Calu3 (cell line): Measurements from ENCODE around the gene PDIA4. TPM values are rescaled to one million over a fixed set of nuclear protein-coding genes. Genes with fewer than 3 reads are reported as not detected.

Source experiments
- BruUV-seq: library from RNA; stranded (reverse); fragments of 400-500 nt; replicated peaks from 2 replicates; lab custom pipeline; 2021; lab: Mats Ljungman, UMichigan
- CTCF ChIA-PET: fragments of 300-600 bp; sonication (Branson Sonifier 250); formaldehyde crosslinking; loops from one replicate; lab custom pipeline; 2022; ENCODE audit warnings: antibody characterized with exemption; lab: Charles Lee
- DNase-seq: peaks from one replicate; pipeline ENCODE4 v3.0.0; 2022
- H3K27ac Mint-ChIP-seq: one replicate; pipeline ENCODE4 v1.8.0; 2022; ENCODE audit warnings: mixed read lengths; ENCODE audit not compliant: unreplicated experiment
- H3K27me3 Mint-ChIP-seq: one replicate; pipeline ENCODE4 v1.8.0; 2022; ENCODE audit warnings: mixed read lengths; ENCODE audit not compliant: unreplicated experiment
- H3K36me3 Mint-ChIP-seq: one replicate; pipeline ENCODE4 v1.8.0; 2022; ENCODE audit warnings: mild to moderate bottlenecking, moderate library complexity, mixed read lengths; ENCODE audit not compliant: insufficient read depth, unreplicated experiment
- H3K4me1 Mint-ChIP-seq: one replicate; pipeline ENCODE4 v1.8.0; 2022; ENCODE audit warnings: mild to moderate bottlenecking, low read depth, mixed read lengths; ENCODE audit not compliant: unreplicated experiment
- H3K4me3 Mint-ChIP-seq: one replicate; pipeline ENCODE4 v1.8.0; 2022; ENCODE audit warnings: mild to moderate bottlenecking, low read depth, moderate library complexity, mixed read lengths; ENCODE audit not compliant: unreplicated experiment
- H3K9me3 Mint-ChIP-seq: one replicate; pipeline ENCODE4 v1.8.0; 2022; ENCODE audit warnings: low read depth, mixed read lengths; ENCODE audit not compliant: unreplicated experiment
- intact Hi-C: fragments of 100-400 bp; cut with micrococcal nuclease; formaldehyde crosslinking; loops from one replicate; pipeline ENCODE4 v1.10.0; 2022; ENCODE audit not compliant: unreplicated experiment
- total RNA-seq: library from RNA; stranded (reverse); gene quantifications from 2 replicates; pipeline ENCODE4 v1.2.3, GENCODE V29; 2022
- TF ChIP-seq, protein P1 (sequence below): fragments of 200-600 bp; IDR thresholded peaks from one replicate; pipeline ENCODE4 v1.8.0; 2022; ENCODE audit warnings: antibody characterized with exemption; ENCODE audit not compliant: unreplicated experiment

PDIA4 gene
- total RNA-seq, 1 experiment from 2014 or later, result 351 TPM

DNA sequence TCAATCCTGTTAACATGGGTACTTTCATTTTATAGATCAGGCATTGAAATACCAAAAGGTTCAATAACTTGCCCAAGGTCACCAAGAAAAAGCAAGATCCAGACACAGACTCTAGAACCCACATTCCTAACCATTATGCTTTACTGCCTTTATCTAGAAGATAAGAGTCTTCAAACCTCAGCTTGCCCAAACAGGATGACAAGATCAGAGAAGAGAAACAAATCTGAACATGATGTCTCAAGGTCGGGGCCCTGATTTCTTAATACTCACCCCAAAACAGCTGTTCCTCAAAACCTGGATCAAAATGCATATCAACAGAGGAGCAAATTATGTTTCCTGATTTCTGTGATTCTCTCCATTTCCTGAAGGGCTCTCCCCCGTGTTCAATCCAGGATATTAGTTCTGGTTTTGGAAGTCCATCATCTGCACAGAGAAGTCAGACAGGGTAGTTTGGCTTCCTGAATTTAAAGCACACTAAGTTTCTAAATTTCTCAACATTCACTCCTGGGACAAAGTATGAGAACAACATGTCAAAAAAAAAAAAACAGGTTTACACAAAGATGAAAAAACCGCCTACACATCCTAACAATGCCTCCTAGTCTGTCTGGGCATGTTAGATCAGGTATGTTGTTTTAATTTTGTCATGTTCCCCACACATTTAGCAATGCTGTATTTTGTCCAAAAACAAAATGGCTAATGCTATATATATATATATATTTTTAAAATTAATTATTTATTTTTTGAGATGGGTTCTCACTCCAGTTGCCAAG is 46.0 kb upstream of the PDIA4 start:
- BruUV-seq, result no TSS peak
- intact Hi-C loops, result no loop called here
- TF ChIP-seq, protein P1, sequence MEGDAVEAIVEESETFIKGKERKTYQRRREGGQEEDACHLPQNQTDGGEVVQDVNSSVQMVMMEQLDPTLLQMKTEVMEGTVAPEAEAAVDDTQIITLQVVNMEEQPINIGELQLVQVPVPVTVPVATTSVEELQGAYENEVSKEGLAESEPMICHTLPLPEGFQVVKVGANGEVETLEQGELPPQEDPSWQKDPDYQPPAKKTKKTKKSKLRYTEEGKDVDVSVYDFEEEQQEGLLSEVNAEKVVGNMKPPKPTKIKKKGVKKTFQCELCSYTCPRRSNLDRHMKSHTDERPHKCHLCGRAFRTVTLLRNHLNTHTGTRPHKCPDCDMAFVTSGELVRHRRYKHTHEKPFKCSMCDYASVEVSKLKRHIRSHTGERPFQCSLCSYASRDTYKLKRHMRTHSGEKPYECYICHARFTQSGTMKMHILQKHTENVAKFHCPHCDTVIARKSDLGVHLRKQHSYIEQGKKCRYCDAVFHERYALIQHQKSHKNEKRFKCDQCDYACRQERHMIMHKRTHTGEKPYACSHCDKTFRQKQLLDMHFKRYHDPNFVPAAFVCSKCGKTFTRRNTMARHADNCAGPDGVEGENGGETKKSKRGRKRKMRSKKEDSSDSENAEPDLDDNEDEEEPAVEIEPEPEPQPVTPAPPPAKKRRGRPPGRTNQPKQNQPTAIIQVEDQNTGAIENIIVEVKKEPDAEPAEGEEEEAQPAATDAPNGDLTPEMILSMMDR, result no peak
- DNase-seq, result no peak
- H3K27me3 Mint-ChIP-seq, result no peaks in the 10 kb centered on the region
- H3K36me3 Mint-ChIP-seq, result peaks cover 18% of the 10 kb centered on the region
- H3K4me1 Mint-ChIP-seq, result no peaks in the 10 kb centered on the region
- CTCF ChIA-PET, result interaction anchor here (0.7 kb wide), 1 partner anchor 9 kb away, joined by 4 read pairs; no protein-coding TSS in a partner anchor
- no peaks in the 10 kb centered on the region for H3K9me3 Mint-ChIP-seq
- no peak overlapping the region for H3K4me3 Mint-ChIP-seq
- H3K27ac Mint-ChIP-seq, result no peak overlapping the region

DNA sequence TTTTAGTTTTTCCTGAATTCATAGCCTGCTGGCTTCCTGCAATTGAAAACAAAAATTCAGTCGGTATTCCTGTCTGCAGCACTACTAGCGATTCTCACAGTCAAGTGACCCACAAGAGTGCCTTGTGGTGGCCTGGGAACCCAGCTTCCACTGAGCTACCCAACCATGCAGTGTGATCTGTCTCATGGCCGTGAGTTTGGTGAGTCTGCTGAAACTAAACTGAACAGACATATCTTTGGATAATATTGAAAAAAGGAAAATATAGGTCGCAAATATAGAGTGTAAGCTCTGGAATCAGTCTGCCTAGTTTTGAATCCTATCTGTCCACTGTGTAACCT is 44.1 kb upstream of the PDIA4 start:
- no peaks in the 10 kb centered on the region for H3K9me3 Mint-ChIP-seq
- CTCF ChIA-PET, result no interaction called here

DNA sequence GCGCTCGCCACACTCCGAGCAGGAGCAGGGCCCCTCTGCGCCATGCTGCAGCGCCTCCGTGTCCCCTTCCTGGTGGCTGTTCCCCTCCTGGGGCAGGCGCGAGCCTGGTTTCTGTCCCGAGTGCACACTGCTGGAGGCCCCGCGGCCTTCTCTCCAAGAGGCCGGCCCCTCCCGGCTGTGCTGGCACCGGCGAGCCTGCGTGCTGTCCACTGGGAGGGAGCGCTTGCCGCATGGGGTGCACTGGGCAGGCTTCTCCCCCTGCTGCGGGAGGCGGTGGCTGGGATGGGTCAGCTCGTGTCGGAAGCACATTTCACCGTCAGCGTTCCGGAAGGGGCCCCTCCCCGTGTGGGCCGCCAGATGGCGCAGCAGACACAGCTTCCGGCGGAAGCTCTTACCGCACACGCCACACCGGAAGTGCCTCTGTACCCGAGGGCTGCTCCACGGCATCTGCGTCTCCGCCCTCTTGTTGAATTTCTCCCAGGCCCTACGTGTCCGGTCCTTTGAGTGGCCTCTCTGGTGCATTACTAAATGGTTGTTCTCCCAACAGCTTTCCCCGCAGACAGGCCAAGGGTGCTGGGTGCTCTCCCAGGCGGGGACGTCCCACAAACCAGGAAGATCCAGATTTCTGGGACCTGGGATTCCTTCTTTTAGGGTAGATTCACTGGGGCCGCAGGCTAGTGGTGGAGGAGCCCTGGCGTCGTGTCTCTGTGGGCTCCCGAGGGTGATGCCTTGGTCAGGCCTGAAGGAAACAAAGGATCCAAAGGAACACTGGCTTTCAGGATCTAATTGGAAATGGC is 43.5 kb upstream of the PDIA4 start:
- no TSS peak for BruUV-seq
- DNase-seq, result no peak
- intact Hi-C loops, result no loop called here
- no peak overlapping the region for H3K27ac Mint-ChIP-seq
- H3K9me3 Mint-ChIP-seq, result no peaks in the 10 kb centered on the region
- H3K4me3 Mint-ChIP-seq, result no peak overlapping the region
- TF ChIP-seq, protein P1, result no peak
- peaks cover 27% of the 10 kb centered on the region for H3K36me3 Mint-ChIP-seq
- H3K4me1 Mint-ChIP-seq, result no peaks in the 10 kb centered on the region
- H3K27me3 Mint-ChIP-seq, result no peaks in the 10 kb centered on the region
- CTCF ChIA-PET, result interaction anchor here (0.5 to 0.6 kb wide), 2 partner anchors 15 to 154 kb away, joined by 3 to 4 read pairs; no protein-coding TSS in a partner anchor

More for the DNA sequence above, 44.1 kb upstream of the PDIA4 start:
- intact Hi-C loops, result no loop called here
- TF ChIP-seq, protein P1, result no peak
- BruUV-seq, result no TSS peak
- Mint-ChIP-seq H3K4me3 (no peak overlapping the region), H3K27me3 (no peaks in the 10 kb centered on the region), H3K36me3 (peaks cover 26% of the 10 kb centered on the region), H3K4me1 (no peaks in the 10 kb centered on the region), H3K27ac (no peak overlapping the region)
- no peak for DNase-seq

DNA sequence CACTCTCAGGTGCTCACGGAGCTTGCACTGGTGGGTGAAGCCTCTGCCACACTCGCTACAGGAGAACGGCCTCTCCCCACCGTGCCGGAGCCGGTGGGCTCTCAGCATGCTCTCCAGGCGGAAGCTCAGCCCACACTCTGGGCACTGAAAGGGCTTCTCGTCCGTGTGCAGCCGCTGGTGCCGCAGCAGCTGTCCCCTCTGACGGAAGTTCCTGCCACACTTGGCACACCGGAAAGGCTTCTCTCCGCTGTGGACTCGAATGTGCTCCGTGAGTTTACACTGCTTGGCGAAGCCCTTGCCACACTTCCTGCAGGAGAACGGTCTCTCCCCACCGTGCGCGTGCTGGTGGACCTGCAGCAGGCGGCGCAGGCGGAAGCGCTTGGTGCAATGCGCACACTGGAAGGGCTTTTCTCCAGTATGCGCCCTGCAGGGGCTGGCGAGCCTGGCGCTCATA is 42.9 kb upstream of the PDIA4 start:
- no TSS peak for BruUV-seq
- no peak overlapping the region for H3K27ac Mint-ChIP-seq
- H3K27me3 Mint-ChIP-seq, result no peaks in the 10 kb centered on the region
- H3K4me3 Mint-ChIP-seq, result no peak overlapping the region
- CTCF ChIA-PET, result interaction anchor here (0.5 to 0.8 kb wide), 3 partner anchors 12 to 154 kb away, joined by 3 to 5 read pairs (median 4); no protein-coding TSS in a partner anchor
- H3K9me3 Mint-ChIP-seq, result no peaks in the 10 kb centered on the region
- intact Hi-C loops, result no loop called here
- no peaks in the 10 kb centered on the region for H3K4me1 Mint-ChIP-seq
- no peak for DNase-seq
- peaks cover 22% of the 10 kb centered on the region for H3K36me3 Mint-ChIP-seq
- TF ChIP-seq, protein P1, result no peak
